Neutrophil (primary cell): Measurements from ENCODE around the gene BDNF.
"Not testable (repeated sequence)": the region's sequence is repeated elsewhere in the genome, so short reads cannot be mapped to it uniquely, and the experiment has no call there.

Source experiments
- H3K27ac ChIP-seq: fragments of 200-600 bp; sonication (generic); 2 replicates; pipeline ENCODE4 v1.5.1; 2016; ENCODE audit warnings: mild to moderate bottlenecking, moderate library complexity
- H3K27me3 ChIP-seq: fragments of 200-600 bp; sonication (generic); 2 replicates; pipeline ENCODE4 v1.6.0; 2016; ENCODE audit warnings: mild to moderate bottlenecking
- H3K36me3 ChIP-seq: fragments of 200-600 bp; sonication (generic); 2 replicates; pipeline ENCODE4 v1.5.1; 2017
- H3K4me1 ChIP-seq, 2 experiments: fragments of 200-600 bp in 1 of 2; sonication (generic) in 1 of 2; 1 replicate in 1 of 2; 2 replicates in 1 of 2; pipeline versions ENCODE4 v1.5.1 to v1.6.1; 2013 to 2016; ENCODE audit warnings: low read depth in 1 of 2, low read length in 1 of 2, mild to moderate bottlenecking in 1 of 2, moderate library complexity in 1 of 2; ENCODE audit not compliant: control insufficient read depth in 1 of 2, insufficient read depth in 1 of 2
- H3K4me3 ChIP-seq, 2 experiments: fragments of 200-600 bp in 1 of 2; sonication (generic) in 1 of 2; 1 replicate in 1 of 2; 2 replicates in 1 of 2; pipeline ENCODE4 v1.5.1; 2013 to 2016; ENCODE audit warnings: low read depth in 1 of 2, low read length in 1 of 2, mild to moderate bottlenecking in 1 of 2, moderate library complexity in 1 of 2
- H3K9me3 ChIP-seq: fragments of 200-600 bp; sonication (generic); 2 replicates; pipeline ENCODE4 v1.5.1; 2016
- CTCF ChIP-seq: fragments of 200-600 bp; sonication (generic); IDR thresholded peaks from 2 replicates; pipeline ENCODE4 v1.5.1; 2016; ENCODE audit warnings: antibody characterized with exemption

Gene BDNF

GRCh38 chr11:27677108-27677507, 23.1 kb downstream of the BDNF start:
- Histone ChIP-seq H3K27me3 (no peaks in the 10 kb centered on the region), H3K4me1 (no peaks in the 10 kb centered on the region), H3K27ac (no peak overlapping the region), H3K4me3 (no peak overlapping the region), H3K9me3 (no peaks in the 10 kb centered on the region), H3K36me3 (no peaks in the 10 kb centered on the region)
- no peak for TF ChIP-seq CTCF

- H3K9me3 ChIP-seq = no peaks in the 10 kb centered on the region
- no peak for TF ChIP-seq CTCF
- no peaks in the 10 kb centered on the region for H3K27me3 ChIP-seq
- H3K27ac ChIP-seq = no peak overlapping the region
- no peak overlapping the region for H3K4me3 ChIP-seq
- H3K4me1 ChIP-seq = no peaks in the 10 kb centered on the region
- no peaks in the 10 kb centered on the region for H3K36me3 ChIP-seq
These were observed 26.1 kb downstream of the BDNF start for GRCh38 chr11:27673979-27674663.

- no peak overlapping the region for H3K27ac ChIP-seq
- no peaks in the 10 kb centered on the region for H3K4me1 ChIP-seq
- no peak overlapping the region for H3K4me3 ChIP-seq
- H3K27me3 ChIP-seq = no peaks in the 10 kb centered on the region
- no peaks in the 10 kb centered on the region for H3K9me3 ChIP-seq
- no peak for TF ChIP-seq CTCF
- no peaks in the 10 kb centered on the region for H3K36me3 ChIP-seq
These were observed 27.3 kb downstream of the BDNF start for GRCh38 chr11:27672836-27673464.

GRCh38 chr11:27665508-27666101, 34.6 kb downstream of the BDNF start:
- not testable (repeated sequence) for H3K9me3 ChIP-seq, H3K4me1 ChIP-seq, H3K27ac ChIP-seq, H3K36me3 ChIP-seq, H3K4me3 ChIP-seq, H3K27me3 ChIP-seq

- Histone ChIP-seq H3K4me1 (no peaks in the 10 kb centered on the region), H3K4me3 (no peak overlapping the region), H3K9me3 (no peaks in the 10 kb centered on the region), H3K36me3 (no peaks in the 10 kb centered on the region), H3K27ac (no peak overlapping the region), H3K27me3 (no peaks in the 10 kb centered on the region)
- no peak for TF ChIP-seq CTCF
These were observed 36.9 kb downstream of the BDNF start for GRCh38 chr11:27663326-27663725.

GRCh38 chr11:27660171-27660570, 40.1 kb downstream of the BDNF start:
- TF ChIP-seq CTCF = no peak
- H3K4me1 ChIP-seq = no peaks in the 10 kb centered on the region
- no peaks in the 10 kb centered on the region for H3K36me3 ChIP-seq

More at GRCh38 chr11:27660171-27660570, 40.1 kb downstream of the BDNF start:
- no peak overlapping the region for H3K27ac ChIP-seq
- H3K4me3 ChIP-seq = no peak overlapping the region
- no peaks in the 10 kb centered on the region for H3K27me3 ChIP-seq
- H3K9me3 ChIP-seq = no peaks in the 10 kb centered on the region
